ENCODE measurements around the gene EMX1.

EMX1 gene

DNA sequence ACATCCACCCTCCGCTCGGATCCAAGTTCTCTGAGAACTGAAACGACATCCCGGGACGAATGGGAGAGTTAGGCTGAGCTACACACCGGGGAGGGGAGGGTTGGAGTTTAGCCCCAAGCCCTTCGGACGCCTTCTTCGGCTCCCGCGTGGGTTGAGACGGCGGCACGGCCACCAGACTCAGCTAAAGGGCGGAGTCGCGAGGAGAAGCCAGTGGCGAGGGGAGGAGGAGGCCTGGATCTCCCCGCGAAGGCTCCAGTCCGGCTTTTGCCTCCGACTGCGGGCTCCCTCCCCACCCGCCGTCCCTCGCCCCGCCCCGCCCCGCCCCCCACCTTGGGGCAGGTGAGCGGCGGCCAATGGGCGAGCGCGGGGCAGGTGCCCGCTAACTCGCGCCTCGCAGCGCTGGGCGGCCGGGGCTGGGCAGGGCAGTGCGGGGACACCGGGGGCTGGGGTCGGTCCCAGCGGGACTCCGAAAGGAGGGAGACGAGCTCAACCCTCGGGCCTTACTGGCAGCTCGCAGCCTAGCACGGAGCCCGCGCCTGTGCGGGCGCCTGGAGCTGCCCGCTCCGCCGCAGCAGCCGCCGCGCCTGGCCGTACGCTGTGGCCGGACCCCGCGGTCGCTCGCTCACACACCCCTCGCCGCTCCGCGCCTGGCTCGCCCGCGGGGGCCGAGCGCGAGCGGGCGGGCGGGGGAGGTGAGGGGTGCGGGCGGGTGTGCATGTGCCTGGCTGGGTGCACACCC, at the start of gene EMX1:
EMX1 (plus strand) TSS at position 382 of the 739 bp plus-strand sequence; CDS start at position 716, 334 bp downstream.
- H3K4me3 ChIP-seq (replicated peaks; ENCODE audit: low read depth, low read length), result 0 out of 2 replicates have a peak within 1 kb of the TSS, but pooled peaks have one; percentile 7
- no peak for DNase-seq (ENCODE audit: extremely low read depth, low read depth)
- TF ChIP-seq, protein P1, sequence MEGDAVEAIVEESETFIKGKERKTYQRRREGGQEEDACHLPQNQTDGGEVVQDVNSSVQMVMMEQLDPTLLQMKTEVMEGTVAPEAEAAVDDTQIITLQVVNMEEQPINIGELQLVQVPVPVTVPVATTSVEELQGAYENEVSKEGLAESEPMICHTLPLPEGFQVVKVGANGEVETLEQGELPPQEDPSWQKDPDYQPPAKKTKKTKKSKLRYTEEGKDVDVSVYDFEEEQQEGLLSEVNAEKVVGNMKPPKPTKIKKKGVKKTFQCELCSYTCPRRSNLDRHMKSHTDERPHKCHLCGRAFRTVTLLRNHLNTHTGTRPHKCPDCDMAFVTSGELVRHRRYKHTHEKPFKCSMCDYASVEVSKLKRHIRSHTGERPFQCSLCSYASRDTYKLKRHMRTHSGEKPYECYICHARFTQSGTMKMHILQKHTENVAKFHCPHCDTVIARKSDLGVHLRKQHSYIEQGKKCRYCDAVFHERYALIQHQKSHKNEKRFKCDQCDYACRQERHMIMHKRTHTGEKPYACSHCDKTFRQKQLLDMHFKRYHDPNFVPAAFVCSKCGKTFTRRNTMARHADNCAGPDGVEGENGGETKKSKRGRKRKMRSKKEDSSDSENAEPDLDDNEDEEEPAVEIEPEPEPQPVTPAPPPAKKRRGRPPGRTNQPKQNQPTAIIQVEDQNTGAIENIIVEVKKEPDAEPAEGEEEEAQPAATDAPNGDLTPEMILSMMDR (IDR thresholded peaks at IDR 0.05; ENCODE audit: low read depth, low read length, missing control alignments), result no peak

DNA sequence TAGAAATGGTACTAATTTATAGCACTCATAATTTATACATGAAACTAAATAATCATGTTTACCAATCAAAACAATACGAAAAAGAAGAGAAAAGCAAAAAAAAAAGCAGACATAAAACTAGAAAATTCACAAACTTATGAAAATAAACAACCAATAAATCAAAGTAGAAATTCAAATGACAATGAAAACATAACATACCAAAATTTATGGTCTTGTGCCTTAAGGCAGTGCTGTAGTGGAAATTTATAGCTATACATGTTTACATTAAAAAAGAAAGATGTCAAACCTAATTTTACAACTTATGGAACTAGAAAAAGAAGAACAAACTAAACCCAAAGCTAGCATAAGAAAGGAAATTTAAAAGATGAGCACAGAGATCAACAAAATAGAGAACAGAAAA, 46.3 kb upstream of the EMX1 start:
- TF ChIP-seq, protein P1 (IDR thresholded peaks at IDR 0.05; ENCODE audit: low read depth, low read length, missing control alignments), result no peak
- no peak for DNase-seq (ENCODE audit: extremely low read depth, low read depth)
- H3K4me3 ChIP-seq (replicated peaks; ENCODE audit: low read depth, low read length), result no peak overlapping the region

- no peak overlapping the region for H3K4me3 ChIP-seq (replicated peaks; ENCODE audit: low read depth, low read length)
- TF ChIP-seq, protein P1 (IDR thresholded peaks at IDR 0.05; ENCODE audit: low read depth, low read length, missing control alignments), result no peak
- DNase-seq (ENCODE audit: extremely low read depth, low read depth), result no peak
Observed at GRCh38 chr2:72871880-72872279, 45.4 kb upstream of the EMX1 start.

DNA sequence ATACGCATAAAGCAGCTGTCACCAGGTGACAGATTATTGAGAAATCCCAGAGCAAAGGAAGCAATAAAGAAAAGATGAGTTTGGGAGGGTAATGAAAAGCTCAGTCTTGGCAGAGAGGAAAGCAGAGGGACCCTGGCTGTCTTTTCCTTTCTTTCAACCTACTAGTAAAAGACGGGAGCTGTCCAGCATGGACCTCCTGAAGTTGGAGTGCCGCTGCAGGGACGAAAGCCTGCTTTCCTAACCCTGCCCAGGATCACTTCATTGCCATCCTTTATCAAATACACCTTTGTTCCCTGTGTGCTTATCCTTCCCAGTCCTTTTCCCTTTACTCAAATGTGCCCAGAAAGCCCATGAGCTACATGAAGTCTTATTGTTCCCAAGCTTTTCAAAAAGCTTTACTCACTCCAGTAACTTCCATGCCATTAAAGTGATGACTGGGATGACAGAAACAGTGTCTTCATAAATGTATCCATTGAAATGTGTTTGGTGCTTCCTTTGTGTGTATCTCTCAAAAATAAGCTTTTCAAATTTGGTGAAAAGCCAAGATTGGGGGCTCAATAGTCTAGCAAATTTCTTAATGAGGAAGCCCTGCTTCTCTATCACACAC, 33.9 kb upstream of the EMX1 start:
- TF ChIP-seq, protein P1 (IDR thresholded peaks at IDR 0.05; ENCODE audit: low read depth, low read length, missing control alignments), result no peak
- H3K4me3 ChIP-seq (replicated peaks; ENCODE audit: low read depth, low read length), result no peak overlapping the region
- DNase-seq (ENCODE audit: extremely low read depth, low read depth), result no peak

GRCh38 chr2:72886505-72887031, 30.8 kb upstream of the EMX1 start:
- DNase-seq (ENCODE audit: extremely low read depth, low read depth), result no peak
- H3K4me3 ChIP-seq (replicated peaks; ENCODE audit: low read depth, low read length), result peak overlapping the region; percentile 55
- TF ChIP-seq, protein P1 (IDR thresholded peaks at IDR 0.05; ENCODE audit: low read depth, low read length, missing control alignments), result no peak

DNA sequence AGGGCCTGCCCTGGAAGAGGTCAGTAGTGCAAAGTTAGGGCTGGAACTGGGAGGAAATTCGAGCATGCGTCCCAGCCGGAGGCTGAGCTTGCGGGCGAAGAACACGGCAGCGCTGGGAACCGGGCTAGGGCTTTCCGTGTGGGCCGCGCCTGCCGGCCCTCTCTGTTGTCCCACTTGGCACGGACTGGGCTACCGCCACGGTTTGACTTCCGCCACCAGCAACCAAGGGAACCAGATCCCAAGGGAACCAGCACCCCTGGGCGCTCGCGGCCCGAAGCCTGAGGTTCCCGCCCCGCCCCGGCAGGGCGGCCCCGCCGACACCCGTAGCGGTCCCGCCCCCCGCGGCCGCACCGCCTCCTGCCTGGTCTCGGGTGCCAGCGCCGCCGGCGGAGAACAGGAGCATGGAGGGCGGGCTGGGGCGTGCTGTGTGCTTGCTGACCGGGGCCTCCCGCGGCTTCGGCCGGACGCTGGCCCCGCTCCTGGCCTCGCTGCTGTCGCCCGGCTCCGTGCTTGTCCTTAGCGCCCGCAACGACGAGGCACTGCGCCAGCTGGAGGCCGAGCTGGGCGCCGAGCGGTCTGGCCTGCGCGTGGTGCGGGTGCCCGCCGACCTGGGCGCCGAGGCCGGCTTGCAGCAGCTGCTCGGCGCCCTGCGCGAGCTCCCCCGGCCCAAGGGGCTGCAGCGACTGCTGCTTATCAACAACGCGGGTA, 30.1 kb upstream of the EMX1 start, which contains the start of gene SPR:
SPR (plus strand) TSS at position 377 of the 708 bp plus-strand sequence; CDS start at position 402, 25 bp downstream.
- peak within 1 kb of the TSS; percentile 55 for H3K4me3 ChIP-seq (replicated peaks; ENCODE audit: low read depth, low read length)
- TF ChIP-seq, protein P1 (IDR thresholded peaks at IDR 0.05; ENCODE audit: low read depth, low read length, missing control alignments), result no peak
- no peak for DNase-seq (ENCODE audit: extremely low read depth, low read depth)
